GM18867 (cell line): Measurements from ENCODE around the gene KCTD4.
"Not testable (repeated sequence)": the region's sequence is repeated elsewhere in the genome, so short reads cannot be mapped to it uniquely, and the experiment has no call there.

Experiments used
- ATAC-seq: cut with Tn5 transposase; IDR thresholded peaks from one replicate; pipeline ENCODE4 v1.9.1; 2021; ENCODE audit warnings: mild to moderate bottlenecking, moderate library complexity; ENCODE audit not compliant: unreplicated experiment

Gene KCTD4

GRCh38 chr13:45200701-45201232 is at the start of gene KCTD4:
KCTD4 (minus strand) TSS chr13:45201045; CDS start chr13:45194567, 6,478 bp downstream.
- no peak for ATAC-seq

GRCh38 chr13:45249662-45250061 is 48.8 kb upstream of the KCTD4 start:
- no peak for ATAC-seq

- not testable (repeated sequence) for ATAC-seq
Measured at GRCh38 chr13:45244736-45245135, 43.9 kb upstream of the KCTD4 start.

- no peak for ATAC-seq
Measured at GRCh38 chr13:45243077-45243476, 42.2 kb upstream of the KCTD4 start.

GRCh38 chr13:45242524-45242923 is 41.7 kb upstream of the KCTD4 start:
- no peak for ATAC-seq

- no peak for ATAC-seq
Measured at GRCh38 chr13:45242070-45242469, 41.2 kb upstream of the KCTD4 start.

- no peak for ATAC-seq
Measured at GRCh38 chr13:45240143-45240542, 39.3 kb upstream of the KCTD4 start.

GRCh38 chr13:45238945-45239795 is 38.3 kb upstream of the KCTD4 start:
- no peak for ATAC-seq

- ATAC-seq = no peak
Measured at GRCh38 chr13:45232591-45232990, 31.7 kb upstream of the KCTD4 start.

GRCh38 chr13:45231722-45232121 is 30.9 kb upstream of the KCTD4 start:
- no peak for ATAC-seq

- no peak for ATAC-seq
Measured at GRCh38 chr13:45231305-45231704, 30.5 kb upstream of the KCTD4 start.

- no peak for ATAC-seq
Measured at GRCh38 chr13:45229172-45229571, 28.3 kb upstream of the KCTD4 start.

- ATAC-seq = no peak
Measured at GRCh38 chr13:45228002-45228401, 27.2 kb upstream of the KCTD4 start.

GRCh38 chr13:45226024-45226423 is 25.2 kb upstream of the KCTD4 start:
- no peak for ATAC-seq

GRCh38 chr13:45225370-45225769 is 24.5 kb upstream of the KCTD4 start:
- no peak for ATAC-seq

- ATAC-seq = no peak
Measured at GRCh38 chr13:45224176-45224575, 23.3 kb upstream of the KCTD4 start.

- ATAC-seq = no peak
Measured at GRCh38 chr13:45222919-45223318, 22.1 kb upstream of the KCTD4 start.

- ATAC-seq = no peak
Measured at GRCh38 chr13:45222516-45222915, 21.7 kb upstream of the KCTD4 start.

- no peak for ATAC-seq
Measured at GRCh38 chr13:45220403-45220802, 19.6 kb upstream of the KCTD4 start.

- no peak for ATAC-seq
Measured at GRCh38 chr13:45219938-45220375, 19.1 kb upstream of the KCTD4 start.

- ATAC-seq = no peak
Measured at GRCh38 chr13:45219123-45219891, 18.5 kb upstream of the KCTD4 start.

- ATAC-seq = no peak
Measured at GRCh38 chr13:45218689-45219088, 17.8 kb upstream of the KCTD4 start.
